Cardiac muscle cell (in vitro differentiated cells and primary cell): ENCODE data around the gene RCAN1. TPM values are rescaled to one million over a fixed set of nuclear protein-coding genes. Genes with fewer than 3 reads are reported as not detected.

Source experiments
- DNase-seq, 2 donors: peaks; one replicate each; pipeline versions ENCODE4 v3.0.0 to v3.0.0-alpha.2; 2010 to 2017; ENCODE audit warnings: low read depth in 1 of 2, low spot score in 1 of 2
- H3K27ac ChIP-seq: fragments of 200-600 bp; sonication (generic); 2 replicates; pipeline ENCODE4 v1.5.1; 2016
- H3K27me3 ChIP-seq: fragments of 200-600 bp; sonication (generic); 2 replicates; pipeline ENCODE4 v1.6.0; 2016; ENCODE audit warnings: control low read depth
- H3K36me3 ChIP-seq: fragments of 200-600 bp; sonication (generic); 2 replicates; pipeline ENCODE4 v1.5.1; 2016; ENCODE audit warnings: control low read depth
- H3K4me1 ChIP-seq: fragments of 200-600 bp; sonication (generic); 2 replicates; pipeline ENCODE4 v1.8.1; 2017; ENCODE audit warnings: low read depth, mild to moderate bottlenecking, mixed run types
- H3K4me3 ChIP-seq: fragments of 200-600 bp; sonication (generic); 2 replicates; pipeline ENCODE4 v1.5.1; 2016; ENCODE audit warnings: mild to moderate bottlenecking
- H3K9me3 ChIP-seq: fragments of 200-600 bp; sonication (generic); 2 replicates; pipeline ENCODE4 v1.5.1; 2017; ENCODE audit warnings: low read depth, mild to moderate bottlenecking, control low read depth
- CTCF ChIP-seq: IDR thresholded peaks from 2 replicates; pipeline ENCODE4 v1.5.1; 2012; ENCODE audit warnings: low read depth, mild to moderate bottlenecking, low read length
- polyA plus RNA-seq: library from polyadenylated mRNA; unstranded; fragments of >200 nt; fragmentation: Nextera tagmentation; extraction: Ambion mirVana; gene quantifications from 2 replicates; pipeline ENCODE4 v1.2.1, GENCODE V29; 2016
- total RNA-seq: library from RNA; depleted of rRNA; stranded (reverse); fragments of >200 nt; gene quantifications from 2 replicates; pipeline ENCODE4 v1.2.3, GENCODE V29; 2016

The RCAN1 gene
- total and polyA plus RNA-seq, 2 experiments from 2014 or later, result 47.4 to 96.2 TPM

GRCh38 chr21:34524646-34525601, 90.0 kb downstream of the RCAN1 start:
- Histone ChIP-seq H3K27me3 (no peaks in the 10 kb centered on the region), H3K4me3 (no peak overlapping the region), H3K9me3 (no peaks in the 10 kb centered on the region), H3K27ac (no peak overlapping the region), H3K36me3 (no peaks in the 10 kb centered on the region), H3K4me1 (peaks cover 28% of the 10 kb centered on the region)
- DNase-seq, result peak in 1 of 2 donors; percentile 71
- TF ChIP-seq CTCF, result no peak

DNA sequence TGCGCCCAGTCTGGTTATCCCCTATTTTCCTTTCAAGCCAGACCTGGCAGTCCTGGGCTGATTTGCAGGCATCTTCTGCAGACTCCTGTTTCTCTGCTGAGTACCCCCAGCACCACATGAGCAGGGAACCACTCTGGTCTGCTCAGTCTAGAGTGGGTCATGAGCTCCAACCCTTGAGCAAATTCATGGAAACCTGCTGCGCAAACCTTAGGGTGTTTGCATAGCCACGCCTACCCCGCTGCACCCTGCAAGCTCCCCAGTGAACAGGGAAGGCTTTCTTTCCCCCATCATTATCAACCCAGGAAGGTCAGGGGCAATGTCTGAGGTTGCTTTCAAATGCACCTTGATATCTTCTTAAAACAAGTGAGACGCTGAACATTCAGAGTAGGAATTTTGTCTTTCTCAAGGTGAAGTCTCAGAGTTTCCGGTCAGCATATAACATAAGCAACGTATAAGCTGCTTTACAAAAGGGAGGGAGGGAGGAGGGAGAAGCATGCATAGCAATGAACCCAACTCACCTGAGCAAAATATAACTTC, 91.8 kb downstream of the RCAN1 start:
- no peak for TF ChIP-seq CTCF
- no peak for DNase-seq

DNA sequence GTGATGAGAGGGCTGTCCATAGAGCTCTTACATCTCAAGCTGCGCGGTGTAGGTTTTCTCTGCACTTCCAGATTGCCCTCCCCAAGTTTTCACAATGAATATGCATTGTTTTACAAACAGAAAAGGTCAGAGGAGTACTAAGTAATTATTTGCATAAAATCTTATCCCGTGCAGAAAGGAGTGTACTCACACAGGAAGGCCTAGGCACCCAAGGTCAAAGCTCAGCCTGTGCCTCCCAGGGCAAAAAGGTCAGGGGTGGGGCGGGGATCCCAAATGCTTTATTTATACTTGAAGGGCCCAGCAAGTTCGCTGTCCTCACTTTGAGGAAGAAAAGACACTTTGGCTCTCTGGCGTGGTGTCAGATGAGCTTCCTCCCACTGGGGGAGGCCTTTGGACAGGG, 92.6 kb downstream of the RCAN1 start:
- DNase-seq, result no peak
- no peak overlapping the region for H3K4me3 ChIP-seq
- H3K27me3 ChIP-seq, result no peaks in the 10 kb centered on the region
- peaks cover 25% of the 10 kb centered on the region for H3K4me1 ChIP-seq
- H3K27ac ChIP-seq, result no peak overlapping the region
- H3K36me3 ChIP-seq, result no peaks in the 10 kb centered on the region
- H3K9me3 ChIP-seq, result no peaks in the 10 kb centered on the region
- no peak for TF ChIP-seq CTCF

More for the DNA sequence above, 91.8 kb downstream of the RCAN1 start:
- Histone ChIP-seq H3K36me3 (no peaks in the 10 kb centered on the region), H3K4me3 (no peak overlapping the region), H3K27ac (no peak overlapping the region), H3K4me1 (peaks cover 28% of the 10 kb centered on the region), H3K9me3 (no peaks in the 10 kb centered on the region), H3K27me3 (no peaks in the 10 kb centered on the region)

DNA sequence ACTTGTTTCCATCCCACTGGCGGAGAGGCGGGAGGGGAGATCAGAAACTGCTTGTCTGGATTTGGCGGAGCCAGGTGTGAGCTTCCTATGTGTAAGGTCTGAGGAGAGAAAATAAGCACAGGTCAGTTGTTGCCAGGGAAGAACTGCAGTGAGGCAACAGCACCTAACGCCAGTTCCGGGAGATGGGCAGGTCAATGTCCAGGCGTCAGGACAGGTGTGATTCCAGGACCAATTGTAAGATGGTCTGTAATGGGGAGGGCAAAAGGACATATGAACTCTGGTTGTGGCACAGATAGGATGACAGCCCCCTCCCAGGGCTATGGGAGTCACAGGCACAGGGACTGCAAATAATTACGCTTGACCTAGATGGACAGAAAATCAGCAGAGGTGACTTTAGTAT, 93.4 kb downstream of the RCAN1 start:
- no peak overlapping the region for H3K4me3 ChIP-seq
- peaks cover 20% of the 10 kb centered on the region for H3K4me1 ChIP-seq
- no peaks in the 10 kb centered on the region for H3K9me3 ChIP-seq
- no peaks in the 10 kb centered on the region for H3K27me3 ChIP-seq
- no peak overlapping the region for H3K27ac ChIP-seq
- H3K36me3 ChIP-seq, result no peaks in the 10 kb centered on the region
- DNase-seq, result no peak
- TF ChIP-seq CTCF, result no peak

GRCh38 chr21:34520764-34521508, 94.0 kb downstream of the RCAN1 start:
- Histone ChIP-seq H3K4me3 (no peak overlapping the region), H3K27me3 (no peaks in the 10 kb centered on the region), H3K4me1 (peaks cover 14% of the 10 kb centered on the region), H3K9me3 (no peaks in the 10 kb centered on the region), H3K27ac (no peak overlapping the region), H3K36me3 (no peaks in the 10 kb centered on the region)
- no peak for TF ChIP-seq CTCF
- no peak for DNase-seq
